Activated naive CD8-positive, alpha-beta T cell treated with anti-CD3 and anti-CD28 coated beads for 36 hours (primary cell): Measurements from ENCODE around the gene ADD2. TPM values are rescaled to one million over a fixed set of nuclear protein-coding genes. Genes with fewer than 3 reads are reported as not detected.

ENCODE experiments used
- DNase-seq: peaks from one replicate; pipeline ENCODE4 v3.0.0; 2021
- H3K27ac Mint-ChIP-seq: one replicate; pipeline ENCODE4 v1.8.0; 2022; ENCODE audit warnings: mild to moderate bottlenecking, moderate library complexity, mixed read lengths
- H3K27me3 Mint-ChIP-seq: one replicate; pipeline ENCODE4 v1.8.0; 2022; ENCODE audit warnings: mild to moderate bottlenecking, mixed read lengths
- H3K36me3 Mint-ChIP-seq: one replicate; pipeline ENCODE4 v1.8.0; 2021; ENCODE audit warnings: mild to moderate bottlenecking, mixed read lengths
- H3K4me1 Mint-ChIP-seq: one replicate; pipeline ENCODE4 v1.8.0; 2021; ENCODE audit warnings: mixed read lengths
- H3K4me3 Mint-ChIP-seq: one replicate; pipeline ENCODE4 v1.8.0; 2022; ENCODE audit warnings: mild to moderate bottlenecking, moderate library complexity, mixed read lengths
- H3K9me3 Mint-ChIP-seq: one replicate; pipeline ENCODE4 v1.8.0; 2022; ENCODE audit warnings: mixed read lengths
- total RNA-seq, 2 experiments: library from RNA; stranded (reverse); gene quantifications; one replicate each; pipeline ENCODE4 v1.2.3, GENCODE V29; 2021

The ADD2 gene
- total RNA-seq, 2 experiments from 2014 or later = 33.2 to 36.1 TPM

DNA sequence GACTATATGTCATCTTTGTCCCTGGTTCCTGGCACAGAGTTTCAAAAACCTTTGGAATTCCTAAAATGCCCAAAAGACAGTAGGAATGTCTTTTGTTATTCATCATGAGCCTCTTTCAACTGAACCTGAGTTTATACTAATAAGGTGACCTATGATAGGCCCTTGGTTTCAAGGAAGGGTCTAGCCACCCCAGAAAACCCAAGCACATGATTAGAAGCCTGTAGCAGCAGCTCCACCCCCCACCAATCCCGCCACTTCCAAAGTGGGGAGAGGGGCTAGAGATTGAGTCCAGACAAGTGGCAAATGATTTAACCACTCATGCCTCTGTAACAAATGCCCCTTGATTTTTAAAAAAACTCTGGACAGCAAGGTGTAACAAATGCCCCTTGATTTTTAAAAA, 56.8 kb downstream of the ADD2 start:
- Mint-ChIP-seq H3K9me3 (no peaks in the 10 kb centered on the region), H3K27me3 (no peaks in the 10 kb centered on the region), H3K36me3 (no peaks in the 10 kb centered on the region), H3K4me1 (peaks cover 4% of the 10 kb centered on the region), H3K27ac (no peak overlapping the region), H3K4me3 (no peak overlapping the region)
- DNase-seq = no peak

DNA sequence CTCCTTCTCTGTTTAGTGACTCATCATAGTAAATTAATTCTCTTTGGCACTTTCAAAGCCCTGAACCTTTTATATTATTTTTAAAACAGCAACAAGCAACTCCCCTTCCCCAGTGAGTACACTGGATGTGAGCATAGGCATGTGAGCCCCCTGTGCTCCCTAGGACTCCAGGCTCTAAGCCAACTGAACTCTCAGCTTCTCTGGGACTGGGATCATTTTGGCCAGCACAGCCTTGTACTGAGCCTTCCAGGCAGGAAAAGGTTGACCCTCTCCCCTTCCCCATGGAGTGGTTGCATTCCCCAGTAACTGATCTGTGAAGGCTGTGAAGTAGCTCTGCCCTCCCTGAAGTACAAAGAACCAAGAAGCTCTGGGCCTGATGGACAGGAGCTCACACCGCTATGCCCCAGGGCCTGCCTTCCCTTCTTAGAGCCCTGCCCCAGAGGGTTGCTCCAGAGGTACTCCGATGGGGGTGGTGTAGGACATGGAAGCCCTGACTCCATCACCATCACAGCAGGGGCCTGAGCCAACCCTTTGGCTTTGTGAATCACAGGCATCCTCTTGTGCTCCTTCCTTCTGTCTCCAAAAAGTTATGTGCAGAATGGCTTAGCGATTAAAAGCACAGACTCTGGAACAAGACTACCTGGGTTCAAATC, 57.8 kb downstream of the ADD2 start:
- H3K4me3 Mint-ChIP-seq = no peak overlapping the region
- H3K36me3 Mint-ChIP-seq = no peaks in the 10 kb centered on the region
- no peak overlapping the region for H3K27ac Mint-ChIP-seq
- no peaks in the 10 kb centered on the region for H3K9me3 Mint-ChIP-seq
- no peak for DNase-seq
- H3K4me1 Mint-ChIP-seq = peaks cover 4% of the 10 kb centered on the region
- no peaks in the 10 kb centered on the region for H3K27me3 Mint-ChIP-seq

DNA sequence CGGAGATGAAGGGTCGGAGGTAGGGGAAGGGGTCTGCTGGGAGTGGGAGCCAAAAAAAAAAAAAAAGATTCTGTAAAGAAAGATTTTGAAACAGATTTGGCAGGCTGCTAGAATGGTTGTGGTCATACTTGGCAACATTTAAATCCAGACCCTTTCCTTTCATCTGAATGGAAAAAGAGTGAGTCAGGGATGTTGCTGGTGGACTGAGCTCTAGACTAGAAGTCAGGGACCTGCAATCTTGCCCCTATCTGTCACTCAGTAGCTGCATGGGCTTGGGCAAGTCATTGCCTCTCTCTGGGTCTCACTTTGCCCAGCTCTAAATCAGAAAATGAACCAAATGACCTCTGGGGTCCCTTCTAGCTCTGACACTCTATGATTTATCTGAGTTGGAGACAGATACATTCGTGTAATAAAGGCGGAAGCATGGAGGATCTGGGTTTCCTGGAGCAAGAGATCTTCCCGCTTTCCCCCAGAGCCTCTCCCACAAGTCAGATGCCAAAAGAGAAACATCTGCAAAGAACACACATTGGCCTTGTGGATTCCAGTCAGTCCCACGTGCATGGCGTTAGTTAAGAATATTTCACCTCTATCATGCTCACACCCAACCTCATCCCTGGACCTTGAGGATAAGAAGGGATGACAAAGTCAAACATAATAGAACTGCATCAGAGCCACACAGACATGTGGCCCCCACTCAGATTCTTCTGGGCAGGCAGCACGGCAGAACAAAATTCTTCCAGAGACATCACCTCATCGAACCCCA, 58.5 kb downstream of the ADD2 start:
- no peak for DNase-seq
- Mint-ChIP-seq H3K4me1 (peaks cover 4% of the 10 kb centered on the region), H3K4me3 (no peak overlapping the region), H3K9me3 (no peaks in the 10 kb centered on the region), H3K27me3 (no peaks in the 10 kb centered on the region), H3K27ac (no peak overlapping the region), H3K36me3 (no peaks in the 10 kb centered on the region)

DNA sequence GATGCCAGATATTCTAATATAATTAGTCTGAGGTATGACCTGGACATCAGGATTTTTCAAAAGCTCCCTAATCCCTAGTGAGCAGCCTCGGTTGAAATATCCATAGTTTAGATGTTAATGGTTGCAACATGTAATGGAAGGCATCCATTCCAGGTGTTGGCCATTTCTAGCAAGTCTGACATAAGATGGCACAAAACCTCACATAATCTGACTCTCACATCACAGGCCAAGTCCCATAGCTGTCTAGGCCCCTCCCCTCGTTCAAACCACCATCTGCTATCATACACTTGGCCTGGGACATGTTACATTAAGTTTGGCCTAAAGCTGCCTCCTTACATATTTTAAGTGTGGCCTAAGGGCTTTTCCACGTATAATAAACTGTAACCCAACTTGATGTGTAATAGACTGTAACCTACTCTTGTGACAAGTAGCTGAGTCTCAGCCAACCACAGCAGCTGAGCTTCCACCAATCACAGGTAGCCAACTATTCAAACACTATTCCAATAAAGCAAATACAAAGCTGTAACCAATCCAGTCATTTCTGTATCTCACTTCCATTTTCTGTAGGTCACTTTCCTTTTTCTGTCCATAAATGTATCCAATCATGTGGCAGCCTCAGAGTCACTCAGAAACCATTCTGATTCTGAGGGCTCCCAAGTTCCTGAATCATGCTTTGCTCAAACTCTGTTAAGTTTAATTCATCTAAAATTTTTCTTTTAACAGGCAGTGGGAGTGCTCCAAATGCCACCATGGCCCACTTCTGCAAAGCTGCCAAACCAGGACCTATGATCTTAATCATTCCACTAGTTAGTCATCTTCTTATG, 59.4 kb downstream of the ADD2 start:
- Mint-ChIP-seq H3K27me3 (no peaks in the 10 kb centered on the region), H3K36me3 (no peaks in the 10 kb centered on the region), H3K4me1 (peaks cover 4% of the 10 kb centered on the region), H3K9me3 (no peaks in the 10 kb centered on the region), H3K4me3 (no peak overlapping the region), H3K27ac (no peak overlapping the region)
- no peak for DNase-seq

- Mint-ChIP-seq H3K27ac (no peak overlapping the region), H3K36me3 (no peaks in the 10 kb centered on the region), H3K4me1 (peaks cover 4% of the 10 kb centered on the region), H3K4me3 (no peak overlapping the region), H3K9me3 (no peaks in the 10 kb centered on the region), H3K27me3 (no peaks in the 10 kb centered on the region)
- DNase-seq = no peak
Observed at GRCh38 chr2:70707706-70708105, 60.3 kb downstream of the ADD2 start.

GRCh38 chr2:70706026-70706795, 61.8 kb downstream of the ADD2 start:
- no peaks in the 10 kb centered on the region for H3K27me3 Mint-ChIP-seq
- H3K27ac Mint-ChIP-seq = no peak overlapping the region

DNA sequence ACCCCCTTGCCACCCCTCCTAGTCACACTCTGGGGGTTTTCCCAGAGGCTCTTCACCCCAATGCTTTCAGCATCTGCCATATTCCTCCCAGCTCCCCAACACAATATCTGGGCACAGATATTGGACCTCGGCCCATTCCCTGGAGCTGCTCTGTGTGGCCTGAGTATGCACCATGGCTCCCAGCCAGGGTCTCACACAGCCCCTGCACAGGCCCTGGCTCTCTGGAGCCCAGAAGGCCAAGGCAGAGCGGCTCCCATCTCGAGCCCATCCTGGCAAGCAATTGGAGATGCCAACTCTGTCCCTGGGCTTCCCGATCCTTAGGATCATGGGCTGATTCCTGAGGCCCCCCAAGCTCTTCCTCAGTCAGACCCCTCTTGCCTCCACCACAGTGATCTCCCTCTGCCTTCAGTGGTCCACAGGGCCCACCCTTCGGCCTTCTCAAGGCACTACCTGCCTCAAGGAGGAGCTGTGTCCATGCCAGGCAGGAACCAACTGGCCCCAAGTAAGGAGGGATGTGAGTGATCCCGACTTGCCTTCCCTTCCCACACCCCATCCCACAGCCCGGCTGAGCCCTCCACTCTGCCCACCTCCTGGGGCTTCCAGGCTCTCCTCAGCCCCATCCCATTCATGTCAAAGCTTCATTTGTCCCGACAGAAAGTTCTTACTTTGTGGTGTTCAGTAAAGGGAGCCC, 62.7 kb downstream of the ADD2 start:
- no peak overlapping the region for H3K4me3 Mint-ChIP-seq
- no peaks in the 10 kb centered on the region for H3K9me3 Mint-ChIP-seq
- H3K27me3 Mint-ChIP-seq = no peaks in the 10 kb centered on the region
- H3K36me3 Mint-ChIP-seq = no peaks in the 10 kb centered on the region
- no peak overlapping the region for H3K27ac Mint-ChIP-seq
- peaks cover 4% of the 10 kb centered on the region for H3K4me1 Mint-ChIP-seq
- DNase-seq = no peak

More at GRCh38 chr2:70706026-70706795, 61.8 kb downstream of the ADD2 start:
- Mint-ChIP-seq H3K9me3 (no peaks in the 10 kb centered on the region), H3K4me3 (no peak overlapping the region), H3K36me3 (no peaks in the 10 kb centered on the region), H3K4me1 (peaks cover 4% of the 10 kb centered on the region)
- no peak for DNase-seq

DNA sequence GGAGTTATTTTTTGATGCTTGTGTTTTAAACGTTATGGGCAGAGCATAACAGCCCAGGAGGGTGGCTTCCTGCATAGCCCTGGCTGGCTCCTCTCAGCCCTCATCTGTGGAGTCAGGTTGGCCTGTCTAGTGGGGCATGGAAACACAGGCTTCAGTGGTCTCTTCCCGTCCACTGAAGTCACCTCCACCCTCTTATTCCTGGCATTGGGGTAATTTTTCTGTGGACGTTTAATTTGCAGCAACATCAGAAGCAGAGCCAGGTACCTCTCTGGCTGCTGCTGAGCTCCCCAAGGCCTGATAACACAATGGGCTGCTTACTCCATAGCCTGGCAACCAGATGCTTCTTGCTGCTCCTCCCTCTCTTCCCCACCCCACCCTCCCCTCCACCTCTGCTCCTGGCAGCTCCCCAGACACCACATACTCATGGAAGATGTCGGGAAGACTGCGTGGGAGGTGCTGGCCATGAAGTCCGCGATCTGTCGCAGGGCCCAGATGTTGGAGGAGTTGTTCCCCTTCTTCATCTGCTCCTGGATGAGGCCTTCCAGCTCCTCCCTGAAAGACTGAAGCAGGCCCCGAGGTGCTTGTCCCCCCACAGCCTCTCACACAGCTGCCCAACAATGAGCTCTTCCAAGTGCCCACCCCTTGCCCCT, 64.0 kb downstream of the ADD2 start:
- peaks cover 3% of the 10 kb centered on the region for H3K4me1 Mint-ChIP-seq
- H3K4me3 Mint-ChIP-seq = no peak overlapping the region
- no peak for DNase-seq
- no peak overlapping the region for H3K27ac Mint-ChIP-seq
- H3K9me3 Mint-ChIP-seq = no peaks in the 10 kb centered on the region
- no peaks in the 10 kb centered on the region for H3K27me3 Mint-ChIP-seq
- no peaks in the 10 kb centered on the region for H3K36me3 Mint-ChIP-seq

GRCh38 chr2:70702711-70703395, 65.1 kb downstream of the ADD2 start:
- H3K27ac Mint-ChIP-seq = no peak overlapping the region
- no peaks in the 10 kb centered on the region for H3K27me3 Mint-ChIP-seq
- DNase-seq = no peak
- H3K36me3 Mint-ChIP-seq = no peaks in the 10 kb centered on the region
- H3K4me3 Mint-ChIP-seq = no peak overlapping the region
- H3K4me1 Mint-ChIP-seq = no peaks in the 10 kb centered on the region
- H3K9me3 Mint-ChIP-seq = no peaks in the 10 kb centered on the region

DNA sequence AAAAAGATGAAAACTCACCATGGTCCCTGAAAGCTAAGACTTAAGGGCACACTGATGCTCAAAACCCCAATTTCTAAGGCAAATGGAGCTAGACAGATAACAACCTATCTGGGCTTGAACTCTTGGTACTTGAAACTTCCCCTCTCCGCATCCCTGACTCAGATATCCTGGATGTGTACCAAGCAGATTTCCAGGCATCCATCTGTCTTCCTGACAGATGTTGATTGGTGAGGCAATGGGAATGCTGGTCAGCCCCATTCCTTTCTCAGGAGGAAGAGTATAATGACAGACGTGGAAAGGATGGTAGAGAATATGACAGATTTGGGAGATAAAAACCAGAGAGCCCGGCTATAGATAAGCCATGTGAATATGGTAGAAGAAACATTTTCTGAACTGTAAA, 69.2 kb downstream of the ADD2 start:
- H3K4me3 Mint-ChIP-seq = no peak overlapping the region
- H3K9me3 Mint-ChIP-seq = no peaks in the 10 kb centered on the region
- no peak overlapping the region for H3K27ac Mint-ChIP-seq
- H3K27me3 Mint-ChIP-seq = no peaks in the 10 kb centered on the region
- DNase-seq = no peak
- no peaks in the 10 kb centered on the region for H3K4me1 Mint-ChIP-seq
- H3K36me3 Mint-ChIP-seq = peaks cover 2% of the 10 kb centered on the region

GRCh38 chr2:70697603-70698383, 70.2 kb downstream of the ADD2 start:
- Mint-ChIP-seq H3K27ac (no peak overlapping the region), H3K4me3 (no peak overlapping the region), H3K36me3 (peaks cover 5% of the 10 kb centered on the region), H3K9me3 (no peaks in the 10 kb centered on the region), H3K27me3 (no peaks in the 10 kb centered on the region), H3K4me1 (no peaks in the 10 kb centered on the region)
- DNase-seq = no peak

DNA sequence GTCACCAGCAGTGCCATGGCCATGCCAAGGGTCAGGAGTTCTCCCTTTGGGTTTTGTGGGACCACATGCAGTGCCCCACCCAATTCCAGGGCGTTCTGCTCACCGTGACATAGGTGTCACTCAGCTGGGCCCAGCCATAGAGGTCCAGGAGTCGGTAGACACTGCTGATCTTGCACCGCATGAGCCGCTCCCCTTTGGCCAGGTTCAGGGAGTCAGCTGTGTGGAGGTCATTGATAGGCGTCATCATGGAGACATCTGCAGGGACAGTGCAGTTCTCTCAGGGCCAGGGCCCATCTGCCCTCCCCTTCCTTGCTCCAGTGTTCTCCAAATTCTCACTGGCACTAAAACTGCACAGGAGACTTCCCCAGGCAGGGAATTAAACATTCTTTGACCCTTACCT, 71.9 kb downstream of the ADD2 start:
- Mint-ChIP-seq H3K27ac (no peak overlapping the region), H3K9me3 (no peaks in the 10 kb centered on the region), H3K27me3 (no peaks in the 10 kb centered on the region), H3K36me3 (peaks cover 6% of the 10 kb centered on the region), H3K4me3 (no peak overlapping the region), H3K4me1 (no peaks in the 10 kb centered on the region)
- no peak for DNase-seq

DNA sequence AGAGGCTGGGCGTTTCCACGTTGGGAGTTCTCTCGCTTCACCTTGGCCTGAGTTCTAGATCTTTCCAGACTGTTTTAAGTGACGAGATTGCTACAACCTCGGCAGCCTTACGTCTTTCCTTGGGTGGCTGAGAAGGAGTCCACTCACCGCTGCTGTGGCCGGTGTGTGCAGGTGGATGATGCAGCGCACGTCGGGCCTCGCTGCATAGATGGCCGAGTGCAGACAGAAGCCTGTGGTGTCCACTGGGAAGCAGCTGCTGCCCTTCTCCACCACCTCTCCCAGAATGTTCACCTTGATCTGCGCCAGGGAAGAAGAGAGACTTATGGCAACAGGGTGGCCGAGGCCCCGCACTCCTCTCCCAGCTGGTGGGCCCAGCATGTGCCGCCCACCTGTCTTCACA, 75.7 kb downstream of the ADD2 start:
- no peaks in the 10 kb centered on the region for H3K27me3 Mint-ChIP-seq

More for the DNA sequence above, 75.7 kb downstream of the ADD2 start:
- Mint-ChIP-seq H3K9me3 (no peaks in the 10 kb centered on the region), H3K4me3 (no peak overlapping the region), H3K27ac (no peak overlapping the region), H3K36me3 (peaks cover 12% of the 10 kb centered on the region), H3K4me1 (no peaks in the 10 kb centered on the region)
- DNase-seq = no peak
